ENCODE data around the gene BMI1. TPM values are rescaled to one million over a fixed set of nuclear protein-coding genes. Genes with fewer than 3 reads are reported as not detected.

Gene BMI1
- total RNA-seq, 1 experiment from 2014 or later = 3.4 TPM

DNA sequence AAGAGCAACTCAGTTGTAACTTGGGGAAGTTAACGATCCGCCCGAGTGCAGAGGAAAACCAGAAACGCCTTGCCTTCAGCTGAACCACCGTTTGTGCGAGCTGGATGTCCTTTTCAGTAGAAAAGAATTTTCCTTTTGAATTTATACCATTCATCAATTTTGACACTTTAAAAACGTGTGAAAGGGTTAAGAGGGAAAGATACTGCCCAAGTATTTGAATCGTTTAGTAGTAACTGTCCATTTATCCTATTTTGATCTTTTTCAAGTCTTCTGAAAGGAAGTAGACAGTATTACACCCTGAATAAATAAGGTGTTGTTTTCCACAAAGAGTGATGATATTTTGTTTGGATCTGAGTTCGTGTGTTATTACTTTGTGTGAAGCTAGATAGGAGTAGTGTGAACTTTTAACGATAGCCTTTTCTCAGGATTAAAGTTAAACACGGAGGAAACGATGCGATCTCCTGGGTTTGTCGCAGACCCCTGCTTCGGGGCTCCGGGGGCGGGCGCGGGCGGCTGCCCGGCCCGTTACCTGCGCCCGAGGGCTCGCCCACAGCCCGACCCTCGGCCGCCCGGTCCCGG is 830 bp upstream of the BMI1 start:
- Mint-ChIP-seq H3K27me3 (ENCODE audit: low read depth) (peaks cover 88% of the 10 kb centered on the region), H3K4me3 (peak overlapping the region; percentile 72), H3K4me1 (peaks cover 64% of the 10 kb centered on the region), H3K27ac (no peak overlapping the region), H3K36me3 (no peaks in the 10 kb centered on the region), H3K9me3 (no peaks in the 10 kb centered on the region)
- DNase-seq (ENCODE audit: low spot score) (no peak), ATAC-seq (no peak)
- ChIA-PET CTCF (interaction anchor here (0.6 kb wide), 1 partner anchor 76 kb away, joined by 3 read pairs; no protein-coding TSS in a partner anchor), POLR2A (interaction anchor here (0.6 kb wide), 1 partner anchor 355 kb away, joined by 5 read pairs; no protein-coding TSS in a partner anchor)
- TF ChIP-seq NFYB (CRISPR knock-in tag; conservative IDR thresholded peaks at IDR 0.05; ENCODE audit: low read depth) (no peak), SMAD4 (CRISPR knock-in tag; IDR thresholded peaks at IDR 0.05) (no peak), ZNF121 (CRISPR knock-in tag; IDR thresholded peaks at IDR 0.05) (no peak), JAZF1 (CRISPR knock-in tag; IDR thresholded peaks at IDR 0.05) (no peak), ZNF232 (CRISPR knock-in tag; IDR thresholded peaks at IDR 0.05) (no peak), E2F1 (CRISPR knock-in tag; IDR thresholded peaks at IDR 0.05) (no peak), RELA (CRISPR knock-in tag; IDR thresholded peaks at IDR 0.05; ENCODE audit: borderline replicate concordance) (no peak), CREB1 (CRISPR knock-in tag; IDR thresholded peaks at IDR 0.05) (no peak), NR2C2 (CRISPR knock-in tag; IDR thresholded peaks at IDR 0.05) (no peak), GABPB1 (CRISPR knock-in tag; IDR thresholded peaks at IDR 0.05) (no peak), EMX1 (CRISPR knock-in tag; IDR thresholded peaks at IDR 0.05) (no peak), TCF7 (CRISPR knock-in tag; IDR thresholded peaks at IDR 0.05; ENCODE audit: low read depth) (no peak), TEAD4 (CRISPR knock-in tag; IDR thresholded peaks at IDR 0.05) (no peak), ELF4 (CRISPR knock-in tag; IDR thresholded peaks at IDR 0.05; ENCODE audit: low read depth) (no peak)
- TF ChIP-seq, protein P1, sequence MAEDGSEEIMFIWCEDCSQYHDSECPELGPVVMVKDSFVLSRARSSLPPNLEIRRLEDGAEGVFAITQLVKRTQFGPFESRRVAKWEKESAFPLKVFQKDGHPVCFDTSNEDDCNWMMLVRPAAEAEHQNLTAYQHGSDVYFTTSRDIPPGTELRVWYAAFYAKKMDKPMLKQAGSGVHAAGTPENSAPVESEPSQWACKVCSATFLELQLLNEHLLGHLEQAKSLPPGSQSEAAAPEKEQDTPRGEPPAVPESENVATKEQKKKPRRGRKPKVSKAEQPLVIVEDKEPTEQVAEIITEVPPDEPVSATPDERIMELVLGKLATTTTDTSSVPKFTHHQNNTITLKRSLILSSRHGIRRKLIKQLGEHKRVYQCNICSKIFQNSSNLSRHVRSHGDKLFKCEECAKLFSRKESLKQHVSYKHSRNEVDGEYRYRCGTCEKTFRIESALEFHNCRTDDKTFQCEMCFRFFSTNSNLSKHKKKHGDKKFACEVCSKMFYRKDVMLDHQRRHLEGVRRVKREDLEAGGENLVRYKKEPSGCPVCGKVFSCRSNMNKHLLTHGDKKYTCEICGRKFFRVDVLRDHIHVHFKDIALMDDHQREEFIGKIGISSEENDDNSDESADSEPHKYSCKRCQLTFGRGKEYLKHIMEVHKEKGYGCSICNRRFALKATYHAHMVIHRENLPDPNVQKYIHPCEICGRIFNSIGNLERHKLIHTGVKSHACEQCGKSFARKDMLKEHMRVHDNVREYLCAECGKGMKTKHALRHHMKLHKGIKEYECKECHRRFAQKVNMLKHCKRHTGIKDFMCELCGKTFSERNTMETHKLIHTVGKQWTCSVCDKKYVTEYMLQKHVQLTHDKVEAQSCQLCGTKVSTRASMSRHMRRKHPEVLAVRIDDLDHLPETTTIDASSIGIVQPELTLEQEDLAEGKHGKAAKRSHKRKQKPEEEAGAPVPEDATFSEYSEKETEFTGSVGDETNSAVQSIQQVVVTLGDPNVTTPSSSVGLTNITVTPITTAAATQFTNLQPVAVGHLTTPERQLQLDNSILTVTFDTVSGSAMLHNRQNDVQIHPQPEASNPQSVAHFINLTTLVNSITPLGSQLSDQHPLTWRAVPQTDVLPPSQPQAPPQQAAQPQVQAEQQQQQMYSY (CRISPR knock-in tag; IDR thresholded peaks at IDR 0.05) = no peak
- TF ChIP-seq, protein P2, sequence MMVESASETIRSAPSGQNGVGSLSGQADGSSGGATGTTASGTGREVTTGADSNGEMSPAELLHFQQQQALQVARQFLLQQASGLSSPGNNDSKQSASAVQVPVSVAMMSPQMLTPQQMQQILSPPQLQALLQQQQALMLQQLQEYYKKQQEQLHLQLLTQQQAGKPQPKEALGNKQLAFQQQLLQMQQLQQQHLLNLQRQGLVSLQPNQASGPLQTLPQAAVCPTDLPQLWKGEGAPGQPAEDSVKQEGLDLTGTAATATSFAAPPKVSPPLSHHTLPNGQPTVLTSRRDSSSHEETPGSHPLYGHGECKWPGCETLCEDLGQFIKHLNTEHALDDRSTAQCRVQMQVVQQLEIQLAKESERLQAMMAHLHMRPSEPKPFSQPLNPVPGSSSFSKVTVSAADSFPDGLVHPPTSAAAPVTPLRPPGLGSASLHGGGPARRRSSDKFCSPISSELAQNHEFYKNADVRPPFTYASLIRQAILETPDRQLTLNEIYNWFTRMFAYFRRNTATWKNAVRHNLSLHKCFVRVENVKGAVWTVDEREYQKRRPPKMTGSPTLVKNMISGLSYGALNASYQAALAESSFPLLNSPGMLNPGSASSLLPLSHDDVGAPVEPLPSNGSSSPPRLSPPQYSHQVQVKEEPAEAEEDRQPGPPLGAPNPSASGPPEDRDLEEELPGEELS (CRISPR knock-in tag; IDR thresholded peaks at IDR 0.05) = no peak
- TF ChIP-seq, protein P3, sequence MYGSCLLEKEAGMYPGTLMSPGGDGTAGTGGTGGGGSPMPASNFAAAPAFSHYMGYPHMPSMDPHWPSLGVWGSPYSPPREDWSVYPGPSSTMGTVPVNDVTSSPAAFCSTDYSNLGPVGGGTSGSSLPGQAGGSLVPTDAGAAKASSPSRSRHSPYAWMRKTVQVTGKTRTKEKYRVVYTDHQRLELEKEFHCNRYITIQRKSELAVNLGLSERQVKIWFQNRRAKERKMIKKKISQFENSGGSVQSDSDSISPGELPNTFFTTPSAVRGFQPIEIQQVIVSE (CRISPR knock-in tag; IDR thresholded peaks at IDR 0.05; ENCODE audit: borderline replicate concordance) = no peak
- TF ChIP-seq, protein P4, sequence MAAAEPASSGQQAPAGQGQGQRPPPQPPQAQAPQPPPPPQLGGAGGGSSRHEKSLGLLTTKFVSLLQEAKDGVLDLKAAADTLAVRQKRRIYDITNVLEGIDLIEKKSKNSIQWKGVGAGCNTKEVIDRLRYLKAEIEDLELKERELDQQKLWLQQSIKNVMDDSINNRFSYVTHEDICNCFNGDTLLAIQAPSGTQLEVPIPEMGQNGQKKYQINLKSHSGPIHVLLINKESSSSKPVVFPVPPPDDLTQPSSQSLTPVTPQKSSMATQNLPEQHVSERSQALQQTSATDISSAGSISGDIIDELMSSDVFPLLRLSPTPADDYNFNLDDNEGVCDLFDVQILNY (CRISPR knock-in tag; IDR thresholded peaks at IDR 0.05) = no peak
- TF ChIP-seq, protein P5, sequence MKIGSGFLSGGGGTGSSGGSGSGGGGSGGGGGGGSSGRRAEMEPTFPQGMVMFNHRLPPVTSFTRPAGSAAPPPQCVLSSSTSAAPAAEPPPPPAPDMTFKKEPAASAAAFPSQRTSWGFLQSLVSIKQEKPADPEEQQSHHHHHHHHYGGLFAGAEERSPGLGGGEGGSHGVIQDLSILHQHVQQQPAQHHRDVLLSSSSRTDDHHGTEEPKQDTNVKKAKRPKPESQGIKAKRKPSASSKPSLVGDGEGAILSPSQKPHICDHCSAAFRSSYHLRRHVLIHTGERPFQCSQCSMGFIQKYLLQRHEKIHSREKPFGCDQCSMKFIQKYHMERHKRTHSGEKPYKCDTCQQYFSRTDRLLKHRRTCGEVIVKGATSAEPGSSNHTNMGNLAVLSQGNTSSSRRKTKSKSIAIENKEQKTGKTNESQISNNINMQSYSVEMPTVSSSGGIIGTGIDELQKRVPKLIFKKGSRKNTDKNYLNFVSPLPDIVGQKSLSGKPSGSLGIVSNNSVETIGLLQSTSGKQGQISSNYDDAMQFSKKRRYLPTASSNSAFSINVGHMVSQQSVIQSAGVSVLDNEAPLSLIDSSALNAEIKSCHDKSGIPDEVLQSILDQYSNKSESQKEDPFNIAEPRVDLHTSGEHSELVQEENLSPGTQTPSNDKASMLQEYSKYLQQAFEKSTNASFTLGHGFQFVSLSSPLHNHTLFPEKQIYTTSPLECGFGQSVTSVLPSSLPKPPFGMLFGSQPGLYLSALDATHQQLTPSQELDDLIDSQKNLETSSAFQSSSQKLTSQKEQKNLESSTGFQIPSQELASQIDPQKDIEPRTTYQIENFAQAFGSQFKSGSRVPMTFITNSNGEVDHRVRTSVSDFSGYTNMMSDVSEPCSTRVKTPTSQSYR (CRISPR knock-in tag; IDR thresholded peaks at IDR 0.05) = no peak
